Measurements from ENCODE around the gene ELL. TPM values are rescaled to one million over a fixed set of nuclear protein-coding genes. Genes with fewer than 3 reads are reported as not detected.

The ELL gene
- total and polyA plus RNA-seq, 9 of the 15 experiments (the other 6 are each of a cell fraction or from before 2014, with no cell fraction given), result 0.24 to 22.5 (median 4.1) TPM

GRCh38 chr19:18418029-18418482 is 103.8 kb downstream of the ELL start (continued):
- TF ChIP-seq MAZ (CRISPR knock-in tag; conservative IDR thresholded peaks at IDR 0.05 in 1 of 2, IDR thresholded peaks at IDR 0.05 in 1 of 2) (no peak), KAT8 (IDR thresholded peaks at IDR 0.05; ENCODE audit: low read depth) (no peak), EGR1 (conservative IDR thresholded peaks at IDR 0.05) (peak; percentile 86), POLR2G (IDR thresholded peaks at IDR 0.05; ENCODE audit: low read depth, low read length) (no peak), XRCC5 (IDR thresholded peaks at IDR 0.05; ENCODE audit: low read depth, low read length) (peak; percentile 58; the same call in 1 of the 2 replicates), ZBTB43 (CRISPR knock-in tag; IDR thresholded peaks at IDR 0.05) (peak; percentile 94)
- TF ChIP-seq, protein P1, sequence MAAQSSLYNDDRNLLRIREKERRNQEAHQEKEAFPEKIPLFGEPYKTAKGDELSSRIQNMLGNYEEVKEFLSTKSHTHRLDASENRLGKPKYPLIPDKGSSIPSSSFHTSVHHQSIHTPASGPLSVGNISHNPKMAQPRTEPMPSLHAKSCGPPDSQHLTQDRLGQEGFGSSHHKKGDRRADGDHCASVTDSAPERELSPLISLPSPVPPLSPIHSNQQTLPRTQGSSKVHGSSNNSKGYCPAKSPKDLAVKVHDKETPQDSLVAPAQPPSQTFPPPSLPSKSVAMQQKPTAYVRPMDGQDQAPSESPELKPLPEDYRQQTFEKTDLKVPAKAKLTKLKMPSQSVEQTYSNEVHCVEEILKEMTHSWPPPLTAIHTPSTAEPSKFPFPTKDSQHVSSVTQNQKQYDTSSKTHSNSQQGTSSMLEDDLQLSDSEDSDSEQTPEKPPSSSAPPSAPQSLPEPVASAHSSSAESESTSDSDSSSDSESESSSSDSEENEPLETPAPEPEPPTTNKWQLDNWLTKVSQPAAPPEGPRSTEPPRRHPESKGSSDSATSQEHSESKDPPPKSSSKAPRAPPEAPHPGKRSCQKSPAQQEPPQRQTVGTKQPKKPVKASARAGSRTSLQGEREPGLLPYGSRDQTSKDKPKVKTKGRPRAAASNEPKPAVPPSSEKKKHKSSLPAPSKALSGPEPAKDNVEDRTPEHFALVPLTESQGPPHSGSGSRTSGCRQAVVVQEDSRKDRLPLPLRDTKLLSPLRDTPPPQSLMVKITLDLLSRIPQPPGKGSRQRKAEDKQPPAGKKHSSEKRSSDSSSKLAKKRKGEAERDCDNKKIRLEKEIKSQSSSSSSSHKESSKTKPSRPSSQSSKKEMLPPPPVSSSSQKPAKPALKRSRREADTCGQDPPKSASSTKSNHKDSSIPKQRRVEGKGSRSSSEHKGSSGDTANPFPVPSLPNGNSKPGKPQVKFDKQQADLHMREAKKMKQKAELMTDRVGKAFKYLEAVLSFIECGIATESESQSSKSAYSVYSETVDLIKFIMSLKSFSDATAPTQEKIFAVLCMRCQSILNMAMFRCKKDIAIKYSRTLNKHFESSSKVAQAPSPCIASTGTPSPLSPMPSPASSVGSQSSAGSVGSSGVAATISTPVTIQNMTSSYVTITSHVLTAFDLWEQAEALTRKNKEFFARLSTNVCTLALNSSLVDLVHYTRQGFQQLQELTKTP (IDR thresholded peaks at IDR 0.05; ENCODE audit: low read depth in 1 of 2, partially characterized antibody in 2 of 2), result no peak
- TF ChIP-seq, protein P2, sequence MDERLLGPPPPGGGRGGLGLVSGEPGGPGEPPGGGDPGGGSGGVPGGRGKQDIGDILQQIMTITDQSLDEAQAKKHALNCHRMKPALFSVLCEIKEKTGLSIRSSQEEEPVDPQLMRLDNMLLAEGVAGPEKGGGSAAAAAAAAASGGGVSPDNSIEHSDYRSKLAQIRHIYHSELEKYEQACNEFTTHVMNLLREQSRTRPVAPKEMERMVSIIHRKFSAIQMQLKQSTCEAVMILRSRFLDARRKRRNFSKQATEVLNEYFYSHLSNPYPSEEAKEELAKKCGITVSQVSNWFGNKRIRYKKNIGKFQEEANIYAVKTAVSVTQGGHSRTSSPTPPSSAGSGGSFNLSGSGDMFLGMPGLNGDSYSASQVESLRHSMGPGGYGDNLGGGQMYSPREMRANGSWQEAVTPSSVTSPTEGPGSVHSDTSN (CRISPR knock-in tag; IDR thresholded peaks at IDR 0.05; ENCODE audit: low read depth), result no peak
- TF ChIP-seq, protein P2 (tag; conservative IDR thresholded peaks at IDR 0.05; ENCODE audit: low read depth), result peak; percentile 73
- TF ChIP-seq, protein P3, sequence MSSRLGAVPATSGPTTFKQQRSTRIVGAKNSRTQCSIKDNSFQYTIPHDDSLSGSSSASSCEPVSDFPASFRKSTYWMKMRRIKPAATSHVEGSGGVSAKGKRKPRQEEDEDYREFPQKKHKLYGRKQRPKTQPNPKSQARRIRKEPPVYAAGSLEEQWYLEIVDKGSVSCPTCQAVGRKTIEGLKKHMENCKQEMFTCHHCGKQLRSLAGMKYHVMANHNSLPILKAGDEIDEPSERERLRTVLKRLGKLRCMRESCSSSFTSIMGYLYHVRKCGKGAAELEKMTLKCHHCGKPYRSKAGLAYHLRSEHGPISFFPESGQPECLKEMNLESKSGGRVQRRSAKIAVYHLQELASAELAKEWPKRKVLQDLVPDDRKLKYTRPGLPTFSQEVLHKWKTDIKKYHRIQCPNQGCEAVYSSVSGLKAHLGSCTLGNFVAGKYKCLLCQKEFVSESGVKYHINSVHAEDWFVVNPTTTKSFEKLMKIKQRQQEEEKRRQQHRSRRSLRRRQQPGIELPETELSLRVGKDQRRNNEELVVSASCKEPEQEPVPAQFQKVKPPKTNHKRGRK (tag; IDR thresholded peaks at IDR 0.05), result no peak
- TF ChIP-seq, protein P4, sequence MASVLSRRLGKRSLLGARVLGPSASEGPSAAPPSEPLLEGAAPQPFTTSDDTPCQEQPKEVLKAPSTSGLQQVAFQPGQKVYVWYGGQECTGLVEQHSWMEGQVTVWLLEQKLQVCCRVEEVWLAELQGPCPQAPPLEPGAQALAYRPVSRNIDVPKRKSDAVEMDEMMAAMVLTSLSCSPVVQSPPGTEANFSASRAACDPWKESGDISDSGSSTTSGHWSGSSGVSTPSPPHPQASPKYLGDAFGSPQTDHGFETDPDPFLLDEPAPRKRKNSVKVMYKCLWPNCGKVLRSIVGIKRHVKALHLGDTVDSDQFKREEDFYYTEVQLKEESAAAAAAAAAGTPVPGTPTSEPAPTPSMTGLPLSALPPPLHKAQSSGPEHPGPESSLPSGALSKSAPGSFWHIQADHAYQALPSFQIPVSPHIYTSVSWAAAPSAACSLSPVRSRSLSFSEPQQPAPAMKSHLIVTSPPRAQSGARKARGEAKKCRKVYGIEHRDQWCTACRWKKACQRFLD (CRISPR knock-in tag; IDR thresholded peaks at IDR 0.05), result 0 out of 2 replicates have a peak, but pooled peaks have one; percentile 17
